Fibroblast of gingiva (primary cell): ENCODE data around the gene ACSL3.
"Not testable (repeated sequence)": the region's sequence is repeated elsewhere in the genome, so short reads cannot be mapped to it uniquely, and the experiment has no call there.

Experiments used
- DNase-seq: peaks from one replicate; pipeline ENCODE4 v3.0.0-alpha.2; 2011; ENCODE audit warnings: low read depth

ACSL3 gene

DNA sequence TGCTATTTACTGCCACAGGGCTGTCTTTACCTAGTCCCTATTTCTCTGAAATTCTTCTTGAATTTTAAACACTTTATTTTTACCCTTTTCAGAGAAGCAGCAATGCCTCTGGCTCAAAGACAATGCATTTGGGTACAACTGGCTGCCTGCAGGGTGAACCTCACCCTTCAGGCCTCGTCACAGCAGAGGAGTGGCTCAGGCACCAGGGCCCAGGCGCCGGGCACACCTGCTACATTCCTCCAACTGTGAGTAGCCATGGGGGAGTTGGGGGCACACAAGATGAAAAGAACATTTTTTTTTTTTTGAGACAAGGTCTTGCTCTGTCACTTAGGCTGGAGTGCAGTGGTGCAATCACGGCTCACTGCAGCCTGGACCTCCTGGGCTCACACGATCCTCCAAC is 116.3 kb downstream of the ACSL3 start:
- no peak for DNase-seq

DNA sequence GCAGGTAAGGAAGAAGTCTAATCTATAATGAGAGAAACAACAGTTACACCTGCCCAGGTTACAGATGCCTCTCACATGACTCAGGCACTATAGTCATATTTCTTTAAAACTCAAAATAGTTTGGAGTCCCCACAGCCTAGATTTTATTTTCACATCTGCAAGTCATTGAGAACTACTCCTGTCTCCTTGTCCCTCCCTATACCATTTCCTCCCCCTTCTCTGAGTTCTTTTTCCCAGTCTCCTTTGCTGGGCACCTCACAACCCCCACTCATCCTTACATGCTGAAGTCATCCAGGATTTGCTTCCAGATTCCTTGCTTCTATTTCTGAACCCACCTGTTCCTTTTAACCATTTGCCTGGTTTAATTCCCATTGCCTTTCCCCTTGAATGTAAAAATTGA is 118.0 kb downstream of the ACSL3 start:
- DNase-seq = no peak

DNA sequence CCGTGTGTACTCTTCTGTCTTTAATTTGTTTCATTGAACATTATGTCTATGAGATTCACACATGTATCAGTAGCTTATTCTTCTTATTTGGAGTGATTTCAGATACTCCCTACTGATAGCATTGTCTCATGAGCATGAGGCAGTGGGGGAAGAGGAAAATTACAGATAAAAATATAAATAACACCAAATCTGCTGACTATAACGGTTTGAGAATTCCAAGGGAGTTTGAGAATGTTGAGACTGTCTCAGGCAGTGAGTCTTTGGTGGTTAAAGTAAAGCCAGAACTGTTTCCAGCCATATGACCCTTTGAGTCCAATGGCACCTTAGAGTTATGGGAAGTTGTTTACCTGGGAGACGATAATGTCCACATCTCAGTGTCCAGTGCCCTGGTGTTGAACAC is 118.6 kb downstream of the ACSL3 start:
- no peak for DNase-seq

DNA sequence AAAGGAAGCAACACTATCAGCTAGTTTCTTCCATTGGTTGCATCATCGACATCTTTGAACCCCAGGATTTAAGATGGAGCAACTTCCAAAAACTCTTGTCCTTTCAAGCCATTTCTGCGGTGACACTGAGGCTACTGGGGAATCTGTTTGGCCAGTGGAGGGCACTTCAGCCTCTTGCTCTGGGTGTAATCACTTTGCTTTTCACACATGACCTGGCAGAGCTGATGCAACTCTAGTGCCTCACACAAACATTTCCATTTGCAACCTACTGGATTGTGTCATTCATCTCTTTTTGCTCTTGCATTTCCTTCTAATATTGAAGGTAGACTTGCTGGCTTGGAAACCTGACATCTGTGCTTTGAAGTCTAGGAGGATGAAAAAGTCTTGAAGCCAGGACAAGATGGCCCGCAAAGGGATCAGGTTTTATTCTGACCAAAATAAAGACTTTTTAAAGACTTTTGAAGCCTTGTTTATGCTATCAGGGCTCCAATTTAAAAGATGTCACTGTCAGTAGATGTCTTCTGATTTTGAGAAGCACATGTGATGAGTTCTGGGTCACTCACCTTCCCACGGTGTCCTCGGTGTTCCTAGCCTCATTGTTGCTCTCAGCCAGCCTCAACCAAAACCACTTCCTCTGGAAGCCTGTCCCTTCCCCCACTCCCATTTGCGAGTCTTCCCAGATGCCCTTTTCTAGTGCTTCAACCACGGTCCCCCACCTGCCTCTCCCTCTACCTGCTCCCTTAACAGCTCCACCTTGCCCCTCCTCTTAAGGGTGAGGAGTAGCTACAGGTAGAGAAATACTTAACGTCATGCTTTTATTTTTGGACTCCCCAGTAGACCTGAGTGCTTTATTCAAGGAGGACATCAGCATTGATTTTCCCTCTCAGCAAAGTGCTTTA is 121.4 kb downstream of the ACSL3 start:
- peak; percentile 90 for DNase-seq

DNA sequence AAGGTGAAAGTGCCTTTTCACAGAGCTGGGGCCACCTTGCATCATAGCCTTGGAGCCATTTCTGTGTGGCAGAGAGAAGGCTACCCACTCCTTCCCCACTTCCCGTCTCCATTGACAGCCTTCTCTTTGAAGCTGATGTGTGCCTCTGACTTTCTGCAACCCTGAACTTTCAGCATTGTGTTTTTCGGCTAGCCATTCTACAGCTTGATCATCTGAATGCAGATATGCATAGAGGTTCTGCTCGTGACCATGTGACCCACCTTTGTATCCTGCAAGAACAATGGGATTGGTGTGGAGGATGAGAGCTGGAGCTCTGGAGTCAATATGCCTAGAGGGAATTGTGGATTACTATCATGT is 122.1 kb downstream of the ACSL3 start:
- DNase-seq = no peak

DNA sequence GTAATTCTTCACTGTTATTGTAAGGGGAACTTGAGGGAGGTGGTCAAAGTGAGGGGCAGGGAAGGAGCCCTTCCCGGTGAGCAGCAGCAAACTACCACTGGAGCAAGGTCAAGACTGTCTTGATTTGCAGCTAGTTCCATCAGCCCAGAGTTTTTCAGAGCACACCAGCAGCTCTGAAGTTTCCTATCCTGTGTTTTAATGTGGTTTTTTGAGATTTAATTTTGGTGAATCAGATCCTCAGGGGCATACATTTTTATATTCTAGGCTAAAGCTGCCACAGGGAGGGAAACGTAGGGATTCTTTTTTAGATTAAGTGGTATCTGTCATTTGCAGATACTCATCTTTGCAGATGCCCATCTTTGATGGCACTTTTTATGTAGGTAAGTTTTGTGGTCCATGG is 124.1 kb downstream of the ACSL3 start:
- no peak for DNase-seq

DNA sequence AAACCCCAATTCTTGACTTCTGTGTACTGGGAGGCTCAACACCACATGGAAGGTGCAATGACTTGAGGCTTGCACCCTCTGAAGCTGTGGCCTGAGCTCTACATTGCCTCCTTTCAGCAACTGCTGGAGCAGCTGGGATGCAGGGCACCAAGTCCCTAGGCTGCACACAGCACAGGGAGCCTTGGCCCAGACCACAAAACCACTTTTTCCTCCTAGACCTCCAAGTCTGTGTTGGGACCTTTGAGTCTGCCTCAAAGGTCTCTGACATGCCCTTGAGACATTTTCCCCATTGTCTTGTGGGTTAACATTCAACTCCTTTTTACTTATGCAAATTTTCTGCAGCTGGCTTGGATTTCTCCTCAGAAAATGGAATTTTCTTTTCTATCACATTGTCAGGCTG is 128.6 kb downstream of the ACSL3 start:
- DNase-seq = no peak

DNA sequence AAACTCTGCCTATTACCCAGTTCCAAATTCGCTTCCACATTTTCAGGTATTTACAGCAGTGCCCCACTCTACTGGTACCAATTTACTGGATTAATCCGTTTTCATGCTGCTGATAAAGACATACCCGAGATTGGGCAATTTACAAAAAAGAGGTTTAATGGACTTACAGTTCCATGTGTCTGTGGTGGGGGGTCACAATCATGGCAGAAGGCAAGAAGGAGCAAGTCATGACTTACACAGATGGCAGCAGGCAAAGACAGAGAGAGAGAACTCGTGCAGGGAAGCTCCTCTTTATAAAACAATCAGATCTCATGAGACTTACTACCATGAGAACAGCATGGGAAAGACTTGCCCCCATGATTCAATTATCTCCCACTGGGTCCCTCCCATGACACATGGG is 129.4 kb downstream of the ACSL3 start:
- not testable (repeated sequence) for DNase-seq

DNA sequence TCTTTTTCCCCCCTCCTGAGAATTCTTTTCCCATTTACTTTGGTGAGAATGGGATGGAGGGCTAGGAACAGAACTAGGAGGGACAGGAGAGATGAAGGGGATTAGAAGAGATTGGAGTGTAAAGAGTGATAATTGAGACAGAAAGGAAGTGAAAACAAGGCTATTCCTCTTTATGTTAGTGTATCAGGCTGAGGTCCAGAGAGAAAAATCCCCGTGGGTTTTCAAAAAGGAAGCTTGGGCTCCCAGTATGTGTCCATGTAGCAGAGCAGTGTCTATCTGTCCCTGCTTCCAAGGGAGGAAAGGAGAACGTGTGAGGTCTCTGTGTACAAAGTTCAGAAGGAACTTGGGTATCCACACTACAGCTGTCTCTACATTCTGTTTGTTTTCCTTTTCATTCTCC is 131.3 kb downstream of the ACSL3 start:
- DNase-seq = no peak
